ENCODE results near the gene MYOG. TPM values are rescaled to one million over a fixed set of nuclear protein-coding genes. Genes with fewer than 3 reads are reported as not detected.

MYOG gene
- total RNA-seq, 2 donors from 2014 or later: not detected

DNA sequence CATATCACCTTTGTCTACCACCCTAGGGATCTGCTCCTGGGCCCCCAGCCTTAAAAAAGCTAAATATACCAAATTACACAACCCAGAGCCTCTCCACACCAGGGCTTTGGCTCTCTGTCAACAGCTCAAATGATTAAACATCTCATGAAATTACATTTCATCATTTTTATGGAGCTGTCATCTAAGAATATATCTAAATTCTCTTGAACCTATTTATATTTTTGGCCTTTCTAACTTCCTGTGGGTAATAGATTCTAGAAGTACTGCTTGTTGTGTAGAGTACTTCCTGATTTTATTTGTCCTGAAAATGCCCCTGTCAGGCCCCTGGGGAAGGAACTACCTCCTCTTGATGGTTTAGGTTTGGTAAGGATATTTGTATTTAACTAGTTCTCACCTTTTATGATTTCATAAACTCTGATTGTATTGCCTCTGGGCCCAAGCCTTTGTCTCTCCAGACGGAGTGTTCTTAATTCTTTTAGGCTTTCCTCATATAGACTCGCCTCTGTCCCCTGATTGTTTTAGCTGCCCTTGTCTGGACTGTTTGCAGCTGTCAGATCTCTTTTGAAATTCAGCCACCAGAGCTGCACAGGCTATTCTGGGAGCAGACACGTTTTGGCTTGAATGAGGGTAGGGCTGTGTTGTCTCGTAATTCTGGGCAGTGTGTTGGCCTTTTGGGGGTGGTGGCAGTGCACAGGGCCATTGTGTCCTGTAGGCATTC is 16.6 kb downstream of the MYOG start:
- Mint-ChIP-seq H3K4me1 (no peaks in the 10 kb centered on the region), H3K27ac (no peak overlapping the region), H3K36me3 (ENCODE audit: low read depth) (no peaks in the 10 kb centered on the region), H3K4me3 (no peak overlapping the region), H3K27me3 (ENCODE audit: insufficient read depth) (peaks cover 14% of the 10 kb centered on the region), H3K9me3 (no peaks in the 10 kb centered on the region)
- Histone ChIP-seq H3K9me3 (ENCODE audit: control insufficient read depth, low read length) (no peaks in the 10 kb centered on the region), H3K27ac (ENCODE audit: low read depth, low read length) (peak overlapping the region; percentile 32), H3K36me3 (ENCODE audit: control insufficient read depth, insufficient read depth, low read length) (peaks cover 4% of the 10 kb centered on the region), H3K4me3 (ENCODE audit: low read length) (no peak overlapping the region), H3K9ac (ENCODE audit: extremely low read depth, low read length, poor library complexity, severe bottlenecking) (no peak overlapping the region), H3K4me1 (ENCODE audit: control insufficient read depth, insufficient read depth, low read length) (no peaks in the 10 kb centered on the region), H3K27me3 (ENCODE audit: control insufficient read depth, insufficient read depth, low read length, poor library complexity, severe bottlenecking) (peaks cover under 1% of the 10 kb centered on the region)
- no peak for DNase-seq
- WGBS, 2 experiments (ENCODE audit: insufficient coverage in 1 of 2, insufficient read length in 1 of 2): 76 to 86% methylated on average over 2 to 4 of the region's 4 CpGs
- TF ChIP-seq, protein P1, sequence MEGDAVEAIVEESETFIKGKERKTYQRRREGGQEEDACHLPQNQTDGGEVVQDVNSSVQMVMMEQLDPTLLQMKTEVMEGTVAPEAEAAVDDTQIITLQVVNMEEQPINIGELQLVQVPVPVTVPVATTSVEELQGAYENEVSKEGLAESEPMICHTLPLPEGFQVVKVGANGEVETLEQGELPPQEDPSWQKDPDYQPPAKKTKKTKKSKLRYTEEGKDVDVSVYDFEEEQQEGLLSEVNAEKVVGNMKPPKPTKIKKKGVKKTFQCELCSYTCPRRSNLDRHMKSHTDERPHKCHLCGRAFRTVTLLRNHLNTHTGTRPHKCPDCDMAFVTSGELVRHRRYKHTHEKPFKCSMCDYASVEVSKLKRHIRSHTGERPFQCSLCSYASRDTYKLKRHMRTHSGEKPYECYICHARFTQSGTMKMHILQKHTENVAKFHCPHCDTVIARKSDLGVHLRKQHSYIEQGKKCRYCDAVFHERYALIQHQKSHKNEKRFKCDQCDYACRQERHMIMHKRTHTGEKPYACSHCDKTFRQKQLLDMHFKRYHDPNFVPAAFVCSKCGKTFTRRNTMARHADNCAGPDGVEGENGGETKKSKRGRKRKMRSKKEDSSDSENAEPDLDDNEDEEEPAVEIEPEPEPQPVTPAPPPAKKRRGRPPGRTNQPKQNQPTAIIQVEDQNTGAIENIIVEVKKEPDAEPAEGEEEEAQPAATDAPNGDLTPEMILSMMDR (conservative IDR thresholded peaks at IDR 0.05): no peak

DNA sequence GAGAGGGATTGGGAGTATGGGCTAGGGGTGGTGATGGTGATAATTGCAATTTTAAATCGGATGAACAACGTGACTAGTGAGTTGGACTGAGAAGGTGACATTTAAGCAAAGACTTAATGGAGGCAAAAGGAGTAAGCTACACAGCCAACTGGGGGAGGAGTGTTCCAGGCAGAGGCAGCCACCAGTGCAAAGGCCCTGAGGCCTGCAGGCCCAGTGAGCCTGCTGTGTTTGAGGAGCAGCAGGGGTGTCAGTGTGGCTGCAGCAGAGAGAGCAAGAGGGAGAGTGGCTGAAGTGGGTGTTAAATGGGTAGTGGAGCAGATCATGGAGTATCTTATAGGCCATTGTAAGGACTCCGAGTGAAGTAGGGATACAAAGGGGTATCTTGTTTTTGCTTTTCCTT is 18.8 kb downstream of the MYOG start:
- 94 to 100% methylated on average over 3 of the region's 3 CpGs for WGBS, 2 experiments (ENCODE audit: insufficient coverage in 1 of 2, insufficient read length in 1 of 2)
- Histone ChIP-seq H3K4me1 (ENCODE audit: control insufficient read depth, insufficient read depth, low read length) (no peaks in the 10 kb centered on the region), H3K36me3 (ENCODE audit: control insufficient read depth, insufficient read depth, low read length) (no peaks in the 10 kb centered on the region), H3K27ac (ENCODE audit: low read depth, low read length) (no peak overlapping the region), H3K27me3 (ENCODE audit: control insufficient read depth, insufficient read depth, low read length, poor library complexity, severe bottlenecking) (no peaks in the 10 kb centered on the region), H3K9ac (ENCODE audit: extremely low read depth, low read length, poor library complexity, severe bottlenecking) (no peak overlapping the region), H3K4me3 (ENCODE audit: low read length) (no peak overlapping the region), H3K9me3 (ENCODE audit: control insufficient read depth, low read length) (peaks cover under 1% of the 10 kb centered on the region)
- Mint-ChIP-seq H3K4me3 (no peak overlapping the region), H3K27me3 (ENCODE audit: insufficient read depth) (no peaks in the 10 kb centered on the region), H3K9me3 (peaks cover under 1% of the 10 kb centered on the region), H3K4me1 (no peaks in the 10 kb centered on the region), H3K36me3 (ENCODE audit: low read depth) (no peaks in the 10 kb centered on the region), H3K27ac (no peak overlapping the region)
- TF ChIP-seq, protein P1 (conservative IDR thresholded peaks at IDR 0.05): no peak
- no peak for DNase-seq

DNA sequence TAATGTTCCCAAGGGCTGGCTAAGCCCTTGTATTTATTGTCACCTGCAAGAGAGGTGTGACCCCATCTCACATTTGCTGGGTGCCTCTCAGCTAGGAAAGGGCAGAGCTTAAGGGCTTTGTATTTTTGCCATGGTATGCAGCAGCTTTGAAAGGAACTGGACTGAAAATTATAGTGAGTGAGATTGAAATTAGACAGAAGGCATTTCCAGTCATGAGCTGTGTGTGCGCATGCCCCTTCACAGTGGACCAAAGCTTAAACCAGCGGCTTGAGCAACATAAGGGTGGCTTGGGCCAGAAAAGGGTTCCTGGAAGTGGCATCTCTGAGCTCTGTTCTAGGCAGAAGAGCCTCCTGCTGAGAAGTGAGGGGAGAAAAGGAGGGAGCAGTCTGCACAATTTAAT is 19.8 kb downstream of the MYOG start:
- Mint-ChIP-seq H3K4me3 (no peak overlapping the region), H3K27ac (no peak overlapping the region), H3K9me3 (peaks cover 10% of the 10 kb centered on the region), H3K27me3 (ENCODE audit: insufficient read depth) (no peaks in the 10 kb centered on the region), H3K4me1 (no peaks in the 10 kb centered on the region), H3K36me3 (ENCODE audit: low read depth) (peaks cover 8% of the 10 kb centered on the region)
- Histone ChIP-seq H3K9me3 (ENCODE audit: control insufficient read depth, low read length) (peaks cover 10% of the 10 kb centered on the region), H3K27me3 (ENCODE audit: control insufficient read depth, insufficient read depth, low read length, poor library complexity, severe bottlenecking) (no peaks in the 10 kb centered on the region), H3K27ac (ENCODE audit: low read depth, low read length) (no peak overlapping the region), H3K36me3 (ENCODE audit: control insufficient read depth, insufficient read depth, low read length) (no peaks in the 10 kb centered on the region), H3K4me3 (ENCODE audit: low read length) (no peak overlapping the region), H3K9ac (ENCODE audit: extremely low read depth, low read length, poor library complexity, severe bottlenecking) (no peak overlapping the region), H3K4me1 (ENCODE audit: control insufficient read depth, insufficient read depth, low read length) (no peaks in the 10 kb centered on the region)
- TF ChIP-seq, protein P1 (conservative IDR thresholded peaks at IDR 0.05): no peak
- no peak for DNase-seq
- WGBS, 2 experiments (ENCODE audit: insufficient coverage in 1 of 2, insufficient read length in 1 of 2): 98 to 100% methylated on average over 2 of the region's 2 CpGs

All from endodermal cell (in vitro differentiated cells).